IMR-90 (cell line): ENCODE results near the gene KLHDC10.

ENCODE experiments used
- CTCF ChIP-seq: conservative IDR thresholded peaks from 2 replicates; pipeline ENCODE4 v1.5.1; 2012; ENCODE audit warnings: mild to moderate bottlenecking, low read depth, low read length, improper control_type of control experiment
- POLR2A ChIP-seq: IDR thresholded peaks from 2 replicates; pipeline ENCODE4 v1.6.1; 2012; ENCODE audit warnings: mild to moderate bottlenecking, low read depth, low read length
- TF ChIP-seq, protein P1 (sequence below): fragments of 150-350 bp; IDR thresholded peaks from 2 replicates; pipeline ENCODE4 v1.6.1; 2016; ENCODE audit warnings: low read depth, mild to moderate bottlenecking, low read length, moderate library complexity, borderline replicate concordance

- TF ChIP-seq POLR2A (no peak), CTCF (no peak)
- TF ChIP-seq, protein P1, sequence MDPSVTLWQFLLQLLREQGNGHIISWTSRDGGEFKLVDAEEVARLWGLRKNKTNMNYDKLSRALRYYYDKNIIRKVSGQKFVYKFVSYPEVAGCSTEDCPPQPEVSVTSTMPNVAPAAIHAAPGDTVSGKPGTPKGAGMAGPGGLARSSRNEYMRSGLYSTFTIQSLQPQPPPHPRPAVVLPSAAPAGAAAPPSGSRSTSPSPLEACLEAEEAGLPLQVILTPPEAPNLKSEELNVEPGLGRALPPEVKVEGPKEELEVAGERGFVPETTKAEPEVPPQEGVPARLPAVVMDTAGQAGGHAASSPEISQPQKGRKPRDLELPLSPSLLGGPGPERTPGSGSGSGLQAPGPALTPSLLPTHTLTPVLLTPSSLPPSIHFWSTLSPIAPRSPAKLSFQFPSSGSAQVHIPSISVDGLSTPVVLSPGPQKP: no peak
These were observed 17.0 kb downstream of the KLHDC10 start for GRCh38 chr7:130087364-130087763.
